Left forelimb (tissue), 1 donor: Measurements from ENCODE around the gene UBXN7.
"Not testable (repeated sequence)": the region's sequence is repeated elsewhere in the genome, so short reads cannot be mapped to it uniquely, and the experiment has no call there.

Experiments
- DNase-seq: peaks from one replicate; pipeline ENCODE4 v3.0.0-alpha.2; 2018; ENCODE audit warnings: low spot score

UBXN7 gene, protein sequence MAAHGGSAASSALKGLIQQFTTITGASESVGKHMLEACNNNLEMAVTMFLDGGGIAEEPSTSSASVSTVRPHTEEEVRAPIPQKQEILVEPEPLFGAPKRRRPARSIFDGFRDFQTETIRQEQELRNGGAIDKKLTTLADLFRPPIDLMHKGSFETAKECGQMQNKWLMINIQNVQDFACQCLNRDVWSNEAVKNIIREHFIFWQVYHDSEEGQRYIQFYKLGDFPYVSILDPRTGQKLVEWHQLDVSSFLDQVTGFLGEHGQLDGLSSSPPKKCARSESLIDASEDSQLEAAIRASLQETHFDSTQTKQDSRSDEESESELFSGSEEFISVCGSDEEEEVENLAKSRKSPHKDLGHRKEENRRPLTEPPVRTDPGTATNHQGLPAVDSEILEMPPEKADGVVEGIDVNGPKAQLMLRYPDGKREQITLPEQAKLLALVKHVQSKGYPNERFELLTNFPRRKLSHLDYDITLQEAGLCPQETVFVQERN

DNA sequence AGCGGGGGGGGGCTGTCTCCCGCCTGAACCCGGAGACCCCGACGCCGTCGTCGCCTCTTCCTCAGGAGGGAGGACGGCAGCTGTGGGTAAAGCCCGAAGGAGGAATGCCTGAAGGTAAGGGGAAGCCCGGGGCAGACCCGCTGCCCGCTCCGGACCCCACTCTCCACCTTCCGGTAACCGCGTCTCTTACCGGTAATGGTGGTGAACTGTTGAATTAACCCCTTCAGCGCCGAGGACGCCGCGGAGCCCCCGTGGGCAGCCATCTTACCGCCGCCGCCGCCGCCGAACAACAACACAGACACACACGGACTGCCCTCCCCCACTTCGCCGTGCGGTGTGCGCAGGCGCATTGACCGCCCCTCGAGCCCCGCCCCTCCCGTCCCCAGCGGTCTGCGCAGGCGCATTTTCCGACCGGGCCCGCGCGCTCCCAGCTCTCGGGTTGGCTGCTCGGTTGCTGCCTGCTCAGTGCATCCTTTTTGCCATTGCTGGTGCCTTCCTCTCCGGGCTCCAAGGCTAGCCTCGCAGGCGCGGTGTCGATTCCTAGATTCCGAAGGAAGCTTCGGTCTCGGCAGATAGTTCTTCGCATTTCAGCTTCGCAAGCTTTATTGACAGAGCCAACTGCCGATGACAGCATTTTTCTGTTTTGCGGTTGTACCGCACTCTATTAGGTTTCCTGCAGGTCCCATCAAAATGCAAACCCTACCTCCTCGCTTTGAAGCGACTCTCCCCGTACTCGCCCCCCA, at the start of gene UBXN7:
UBXN7 (minus strand) TSS at position 291 of the 743 bp plus-strand sequence; CDS start at position 263, 28 bp downstream.
- DNase-seq: peak; percentile 99

DNA sequence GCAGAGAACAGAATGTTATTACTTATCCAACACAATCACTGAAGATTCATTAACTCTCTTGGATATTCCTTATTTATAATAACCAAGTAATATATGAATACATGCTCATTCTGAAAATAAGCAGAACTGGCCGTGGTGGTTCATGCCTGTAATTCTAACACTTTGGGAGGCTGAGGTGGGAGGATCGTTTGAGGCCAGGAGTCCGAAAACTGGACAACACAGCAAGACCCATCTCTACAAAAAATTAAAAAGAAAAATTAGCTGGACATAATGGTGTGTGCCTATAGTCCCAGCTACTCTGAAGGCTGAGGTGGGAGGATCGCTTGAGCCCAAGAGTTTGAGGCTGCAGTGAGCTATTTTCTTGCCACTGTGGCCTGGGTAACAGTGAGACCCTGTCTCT, 45.5 kb upstream of the UBXN7 start:
- no peak for DNase-seq

DNA sequence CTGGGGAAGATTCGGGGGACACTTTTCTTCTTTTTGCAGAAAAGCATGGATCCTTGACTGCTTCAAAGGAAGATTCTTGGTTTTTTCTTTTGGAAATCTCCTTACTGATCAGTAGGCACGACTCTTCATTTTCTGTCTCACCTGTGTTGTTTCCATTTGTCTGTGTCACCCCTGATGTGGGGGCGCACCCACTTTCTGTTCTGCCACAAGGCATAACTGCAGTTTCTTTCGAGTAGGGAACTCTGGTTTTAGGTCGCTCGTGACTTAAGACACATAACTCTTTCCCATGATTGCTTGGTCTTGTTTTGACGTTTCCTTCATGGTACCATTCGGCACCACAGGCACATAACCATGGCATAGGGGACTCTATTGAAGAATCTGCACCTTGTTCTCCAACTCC, 40.1 kb upstream of the UBXN7 start:
- no peak for DNase-seq

DNA sequence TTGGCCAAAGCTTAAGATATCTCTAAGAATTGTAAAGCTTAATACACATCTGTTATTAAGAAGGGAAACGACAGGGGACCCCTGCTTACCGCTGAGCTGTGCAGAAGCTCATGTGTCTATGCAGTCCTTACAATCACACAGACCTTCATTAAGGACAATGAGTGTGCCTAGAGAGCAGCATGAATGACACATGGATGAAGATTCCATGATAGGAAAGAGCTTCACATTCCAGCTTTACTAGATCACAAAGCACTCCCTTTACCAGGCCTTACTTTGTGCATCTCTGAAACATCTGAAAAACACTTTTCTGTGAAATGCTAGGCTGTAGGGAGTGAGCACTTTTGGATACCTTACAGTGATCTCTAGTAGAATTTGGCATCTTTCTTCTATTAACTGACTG, 39.3 kb upstream of the UBXN7 start:
- no peak for DNase-seq

DNA sequence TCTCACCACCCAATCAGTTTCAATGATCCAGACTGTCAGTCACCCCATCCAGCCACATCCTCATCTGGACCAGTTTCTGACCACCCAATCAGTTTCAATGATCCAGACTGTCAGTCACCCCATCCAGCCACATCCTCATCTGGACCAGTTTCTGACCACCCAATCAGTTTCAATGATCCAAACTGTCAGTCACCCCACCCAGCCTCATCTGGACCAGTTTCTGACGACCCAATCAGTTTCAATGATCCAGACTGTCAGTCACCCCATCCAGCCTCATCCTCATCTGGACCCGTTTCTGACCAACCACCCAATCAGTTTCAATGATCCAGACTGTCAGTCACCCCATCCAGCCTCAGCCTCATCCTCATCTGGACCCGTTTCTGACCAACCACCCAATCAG, 38.0 kb upstream of the UBXN7 start:
- not testable (repeated sequence) for DNase-seq

DNA sequence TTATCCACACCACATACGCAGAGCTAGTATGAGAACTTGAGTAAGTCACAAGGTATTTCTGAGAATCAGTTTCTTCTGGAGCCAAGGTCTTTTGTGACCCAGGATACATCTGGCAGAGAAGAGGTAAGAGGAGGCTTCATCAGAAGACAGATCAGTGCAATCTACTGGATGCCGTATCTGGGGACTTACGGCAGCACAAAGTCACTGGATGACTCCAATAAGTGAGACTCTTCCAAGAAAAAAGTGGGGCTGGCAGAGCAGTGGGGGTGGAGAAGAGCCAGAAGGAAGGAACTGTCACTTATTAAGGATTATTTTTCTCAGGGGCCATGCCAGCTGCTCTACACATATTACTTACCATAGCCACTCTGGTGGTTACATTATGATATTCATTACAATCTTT, 31.6 kb upstream of the UBXN7 start:
- no peak for DNase-seq

DNA sequence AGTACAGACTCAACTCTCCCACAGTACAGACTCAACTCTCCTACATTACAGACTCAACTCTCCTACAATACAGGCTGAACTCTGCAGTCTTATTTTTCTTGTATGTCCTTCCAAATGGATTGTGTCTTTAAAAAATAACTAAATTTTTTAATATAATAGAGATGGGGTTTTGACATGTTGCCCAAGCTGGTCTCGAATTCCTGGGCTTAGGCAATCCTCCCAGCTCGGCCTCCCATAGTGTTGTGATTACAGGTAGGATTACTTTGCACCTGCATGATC, 31.2 kb upstream of the UBXN7 start:
- DNase-seq: no peak

DNA sequence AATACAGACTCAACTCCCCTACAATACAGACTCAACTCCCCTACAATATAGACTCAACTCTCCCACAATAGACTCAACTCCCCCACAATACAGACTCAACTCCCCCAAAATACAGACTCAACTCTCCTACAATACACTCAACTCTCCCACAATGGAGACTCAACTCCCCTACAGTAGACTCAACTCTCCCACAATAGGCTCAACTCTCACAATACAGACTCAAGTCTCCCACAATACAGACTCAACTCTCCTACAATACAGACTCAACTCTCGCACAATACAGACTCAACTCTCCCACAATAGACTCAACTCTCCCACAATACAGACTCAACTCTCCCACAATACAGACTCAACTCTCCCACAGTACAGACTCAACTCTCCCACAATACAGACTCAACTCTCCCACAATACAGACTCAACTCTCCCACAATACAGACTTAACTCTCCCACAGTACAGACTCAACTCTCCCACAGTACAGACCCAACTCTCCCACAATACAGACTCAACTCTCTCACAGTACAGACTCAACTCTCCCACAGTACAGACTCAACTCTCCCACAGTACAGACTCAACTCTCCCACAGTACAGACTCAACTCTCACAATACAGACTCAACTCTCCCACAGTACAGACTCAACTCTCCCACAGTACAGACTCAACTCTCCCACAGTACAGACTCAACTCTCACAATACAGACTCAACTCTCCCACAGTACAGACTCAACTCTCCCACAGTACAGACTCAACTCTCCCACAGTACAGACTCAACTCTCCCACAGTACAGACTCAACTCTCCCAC, 30.7 kb upstream of the UBXN7 start:
- not testable (repeated sequence) for DNase-seq

DNA sequence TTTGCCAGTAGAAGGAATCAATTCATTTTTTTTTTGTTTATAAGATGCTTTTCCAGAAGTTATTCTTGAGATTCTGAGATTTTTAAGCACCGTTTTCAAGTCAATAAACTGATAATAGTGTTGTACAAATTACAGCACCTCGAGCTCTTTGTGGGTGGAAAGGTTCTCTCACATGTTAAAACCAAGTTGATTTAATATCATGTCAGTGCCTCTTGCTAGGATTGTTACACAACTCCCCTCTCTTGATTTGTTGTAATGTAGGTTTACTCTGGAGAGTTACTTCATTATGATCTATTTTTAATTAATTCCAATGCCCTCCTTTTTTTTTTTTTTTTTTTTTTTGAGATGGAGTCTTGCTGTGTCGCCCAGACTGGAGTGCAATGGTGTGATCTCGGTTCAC, 25.8 kb upstream of the UBXN7 start:
- DNase-seq: no peak

DNA sequence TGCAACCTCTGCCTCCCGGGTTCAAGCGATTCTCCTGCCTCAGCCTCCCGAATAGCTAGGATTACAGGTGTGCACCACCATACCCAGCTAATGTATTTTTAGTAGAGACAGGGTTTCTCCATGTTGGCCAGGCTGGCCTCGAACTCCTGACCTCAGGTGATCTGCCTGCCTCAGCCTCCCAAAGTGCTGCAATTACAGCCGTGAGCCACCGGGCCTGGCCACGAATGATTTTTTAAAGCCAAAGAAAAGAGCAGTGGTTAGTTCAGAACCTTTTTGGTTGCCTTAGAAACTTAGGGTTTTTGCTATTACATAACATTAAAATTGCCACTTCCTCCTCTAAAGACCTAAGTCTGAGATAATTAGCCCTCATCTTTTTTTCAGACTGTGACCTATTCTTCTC, 25.2 kb upstream of the UBXN7 start:
- not testable (repeated sequence) for DNase-seq

DNA sequence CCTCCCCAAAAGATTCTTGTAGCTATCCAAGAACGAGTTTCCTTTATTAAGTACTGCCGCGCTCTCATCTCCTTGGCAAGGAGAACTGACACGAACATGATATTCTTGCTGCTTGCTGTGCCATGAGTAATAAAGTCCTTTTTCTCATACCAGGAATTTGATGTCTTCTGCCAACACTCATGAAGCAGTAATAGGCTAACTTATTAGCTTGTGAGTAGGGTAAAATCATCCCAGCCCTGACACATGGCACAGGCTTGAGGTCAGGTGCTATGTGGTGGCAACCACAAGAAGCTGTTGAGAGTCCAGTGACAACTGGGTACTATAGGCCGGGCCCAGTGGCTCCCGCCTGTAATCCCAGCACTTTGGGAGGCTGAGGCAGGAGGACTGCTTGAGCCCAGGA, 22.7 kb upstream of the UBXN7 start:
- no peak for DNase-seq

DNA sequence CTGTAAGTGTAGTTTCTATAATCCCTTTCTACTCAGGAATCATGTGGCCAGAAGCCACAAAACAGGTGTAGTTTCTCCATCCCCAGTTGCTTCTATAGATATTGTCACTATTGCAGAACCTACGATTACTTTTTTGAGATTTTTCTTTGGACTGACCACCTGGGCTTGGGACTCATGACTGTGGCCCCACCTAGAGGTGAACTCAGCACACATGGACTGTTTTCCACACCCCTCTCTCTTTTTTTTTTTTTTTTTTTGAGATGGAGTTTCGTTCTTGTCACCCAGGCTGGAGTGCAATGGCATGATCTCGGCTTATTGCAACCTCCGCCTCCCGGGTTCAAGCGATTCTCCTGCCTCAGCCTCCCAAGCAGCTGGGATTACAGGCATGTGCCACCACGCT, 13.2 kb upstream of the UBXN7 start:
- DNase-seq: not testable (repeated sequence)

DNA sequence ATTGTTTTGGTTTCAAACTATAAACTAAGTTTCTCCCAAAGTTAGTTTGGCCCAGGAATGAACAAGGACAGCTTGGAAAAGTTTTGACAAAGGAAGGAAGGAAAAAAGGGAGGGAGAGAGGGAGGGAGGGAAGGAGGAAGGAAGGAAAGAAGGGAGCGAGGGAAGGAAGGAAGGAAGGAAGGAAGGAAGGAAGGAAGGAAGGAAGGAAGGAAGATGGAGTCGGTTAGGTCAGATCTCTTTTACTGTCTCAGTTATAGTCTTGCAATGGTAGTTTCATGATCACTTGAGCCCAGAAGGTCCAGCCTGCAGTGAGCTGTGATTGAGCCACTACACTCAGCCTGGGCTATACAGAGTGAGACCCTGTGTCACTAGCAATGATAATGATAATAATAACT, 12.3 kb upstream of the UBXN7 start:
- no peak for DNase-seq

DNA sequence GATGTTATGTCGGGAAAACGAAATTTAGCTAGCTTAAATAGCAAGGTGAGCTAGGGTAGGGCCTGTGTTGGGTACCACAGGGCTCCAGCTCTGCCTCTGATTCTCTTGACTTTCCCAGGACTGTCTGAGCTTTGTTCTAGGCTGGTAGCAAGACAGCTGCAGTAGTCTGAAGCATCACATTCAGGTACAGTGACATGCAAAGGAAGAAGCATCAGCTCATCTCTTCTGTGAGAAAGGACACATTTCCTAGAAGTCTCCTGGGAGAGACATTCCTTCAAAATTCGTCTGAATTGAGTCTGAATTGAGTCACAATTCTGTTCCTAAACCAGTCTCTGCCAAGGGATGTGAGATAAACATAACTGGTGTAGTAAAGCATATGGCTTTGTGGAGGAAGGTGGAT, 8.5 kb upstream of the UBXN7 start:
- no peak for DNase-seq

DNA sequence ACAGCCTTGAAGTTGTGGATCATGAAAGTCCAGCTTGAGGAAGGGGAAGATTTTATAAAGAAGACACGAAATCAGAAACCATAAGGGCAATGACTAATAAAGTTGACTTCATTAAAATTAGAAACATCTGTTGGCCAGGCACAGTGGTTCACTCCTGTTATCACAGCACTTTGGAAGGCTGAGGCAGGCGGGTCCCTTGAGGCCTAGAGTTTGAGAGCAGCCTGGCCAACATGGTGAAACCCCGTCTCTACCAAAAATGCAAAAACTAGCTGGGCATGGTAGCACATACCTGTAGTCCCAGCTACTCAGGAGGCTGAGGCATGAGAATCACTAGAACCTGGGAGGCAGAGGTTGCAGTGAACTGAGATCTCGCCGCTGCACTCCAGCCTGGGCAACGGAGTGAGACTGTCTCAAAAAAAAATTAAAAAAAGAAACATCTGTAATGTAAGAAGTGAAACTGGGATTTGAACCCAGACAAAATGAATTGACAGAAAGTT, 7.9 kb upstream of the UBXN7 start:
- DNase-seq: no peak

DNA sequence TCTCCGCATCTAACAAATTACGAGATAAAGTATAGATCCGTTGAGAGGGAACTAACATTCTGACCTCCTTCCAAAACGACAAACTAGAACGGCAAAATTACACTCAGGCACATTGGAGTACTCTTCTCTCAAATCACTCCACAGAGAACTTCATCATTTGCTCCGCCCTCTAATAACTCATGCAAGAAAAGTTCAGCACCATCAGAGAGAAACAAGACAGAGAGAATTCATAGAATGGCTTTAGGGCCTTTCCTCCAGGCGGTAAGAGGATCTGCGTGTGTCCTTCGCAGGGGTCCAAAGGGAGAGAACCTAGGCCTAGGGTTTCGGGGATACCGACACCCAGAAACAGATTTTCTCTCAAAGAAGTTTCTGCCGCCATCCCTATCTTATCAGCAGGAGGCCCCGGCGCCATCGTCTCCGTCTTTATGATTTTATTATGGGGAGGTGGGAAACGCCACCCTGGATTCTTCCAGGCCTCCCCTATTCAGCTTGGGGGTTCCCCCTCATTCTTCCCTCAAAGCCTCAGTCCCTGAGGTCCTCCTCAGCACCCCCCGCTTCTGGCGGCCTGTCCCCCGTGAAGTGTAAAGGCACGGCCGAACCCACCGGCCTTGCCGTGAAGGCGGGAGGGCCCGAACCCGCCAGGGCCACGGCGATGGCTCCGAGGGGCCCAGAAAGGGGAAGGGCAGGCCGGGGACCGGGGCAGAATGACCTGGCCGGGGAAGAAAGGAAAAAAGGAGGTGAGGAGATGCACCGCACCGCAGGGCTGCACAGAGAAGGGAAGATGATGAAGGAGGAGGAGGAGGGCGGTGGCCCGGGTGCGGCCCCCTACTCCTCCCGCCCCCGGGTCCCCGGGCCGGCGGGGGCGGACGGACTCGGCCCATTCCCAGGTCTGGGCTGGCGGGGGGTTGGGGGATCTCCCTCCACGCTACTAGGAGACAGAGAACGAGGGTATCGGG, 768 bp downstream of the UBXN7 start:
- peak; percentile 66 for DNase-seq

DNA sequence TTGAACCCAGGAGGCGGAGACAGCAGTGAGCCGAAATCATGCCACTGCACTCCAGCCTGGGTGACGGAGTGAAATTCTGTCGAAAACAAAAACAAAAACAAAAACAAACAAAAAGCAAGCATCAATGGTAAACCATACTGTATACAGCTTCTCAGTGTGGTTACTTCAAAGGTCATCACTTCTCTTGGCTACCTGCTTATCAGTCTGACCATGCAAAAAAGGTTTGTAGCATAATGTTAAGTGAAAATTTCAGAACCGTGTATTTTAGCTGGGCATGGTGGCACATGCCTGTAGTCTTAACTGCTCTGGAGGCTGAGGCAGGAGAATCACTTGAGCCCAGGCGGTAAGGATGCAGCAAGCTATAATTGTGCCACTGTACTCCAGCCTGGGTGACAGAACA, 4.2 kb downstream of the UBXN7 start:
- DNase-seq: no peak

DNA sequence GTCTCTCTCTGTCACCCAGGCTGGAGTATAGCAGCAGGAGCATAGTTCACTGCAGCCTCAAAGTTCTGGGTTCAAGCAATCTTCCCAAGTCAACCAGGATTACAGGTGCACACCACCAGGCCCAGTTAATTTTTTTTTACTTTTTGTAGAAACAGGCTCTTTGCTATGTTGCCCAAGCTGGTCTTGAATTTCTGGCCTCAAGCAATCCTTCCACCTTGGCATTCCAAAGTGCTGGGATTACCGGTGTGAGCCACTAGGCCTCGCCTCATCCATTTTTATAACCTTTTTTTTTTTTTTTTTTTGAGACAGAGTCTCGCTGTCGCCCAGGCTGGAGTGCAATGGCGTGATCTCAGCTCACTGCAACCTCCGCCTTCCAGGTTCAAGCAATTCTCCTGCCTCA, 7.8 kb downstream of the UBXN7 start:
- not testable (repeated sequence) for DNase-seq

DNA sequence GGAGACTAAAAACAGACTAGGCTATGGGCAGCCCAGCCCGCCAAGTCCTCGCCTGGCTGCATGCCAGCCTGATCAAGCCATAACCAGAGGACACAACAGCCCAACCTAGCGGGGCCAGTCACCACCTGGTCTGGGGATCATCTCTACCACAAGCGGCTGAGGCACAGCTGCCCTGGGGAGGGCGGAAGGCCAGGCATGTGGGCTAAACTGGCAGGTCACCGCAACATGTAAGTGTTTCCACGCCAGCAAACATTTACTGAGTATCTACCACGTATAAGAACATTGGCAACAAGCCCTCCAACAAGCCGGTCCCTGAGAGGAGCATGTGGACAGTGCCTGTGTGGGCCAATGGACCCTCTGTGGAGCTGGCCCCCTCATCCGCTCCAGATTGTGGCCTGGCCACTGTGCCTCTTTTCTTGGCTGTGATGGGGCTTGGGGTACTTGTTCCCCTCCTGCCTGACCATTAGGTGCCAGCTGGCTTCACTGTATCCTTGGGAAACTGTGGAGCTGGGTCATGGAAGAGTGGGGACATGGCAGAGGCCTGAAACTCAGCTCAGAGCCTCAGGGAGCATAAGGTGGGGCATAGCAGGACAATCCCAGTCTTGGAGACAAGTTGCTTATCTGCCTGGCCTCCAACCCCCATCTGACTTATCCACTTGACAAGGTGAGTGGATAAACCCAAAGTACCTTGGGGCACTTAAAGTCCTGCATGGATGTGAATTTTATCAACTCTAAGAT, 9.0 kb downstream of the UBXN7 start:
- DNase-seq: peak; percentile 68

DNA sequence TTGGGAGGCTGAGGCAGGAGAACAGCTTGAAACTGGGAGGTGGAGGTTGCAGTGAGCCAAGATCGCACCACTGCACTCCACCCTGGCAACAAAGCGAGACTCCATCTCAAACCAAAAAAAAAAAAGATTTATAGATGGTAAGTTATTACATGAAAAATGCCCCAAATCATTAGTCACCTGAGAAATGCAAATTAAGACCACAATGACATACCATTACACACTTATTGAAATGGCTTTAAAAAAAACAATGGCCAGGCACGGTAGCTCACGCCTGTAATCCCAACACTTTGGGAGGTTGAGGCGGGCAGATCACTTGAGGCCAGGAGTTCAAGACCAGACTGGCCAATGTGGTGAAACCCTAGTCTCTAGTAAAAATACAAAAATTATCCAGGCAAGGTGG, 10.6 kb downstream of the UBXN7 start:
- not testable (repeated sequence) for DNase-seq

DNA sequence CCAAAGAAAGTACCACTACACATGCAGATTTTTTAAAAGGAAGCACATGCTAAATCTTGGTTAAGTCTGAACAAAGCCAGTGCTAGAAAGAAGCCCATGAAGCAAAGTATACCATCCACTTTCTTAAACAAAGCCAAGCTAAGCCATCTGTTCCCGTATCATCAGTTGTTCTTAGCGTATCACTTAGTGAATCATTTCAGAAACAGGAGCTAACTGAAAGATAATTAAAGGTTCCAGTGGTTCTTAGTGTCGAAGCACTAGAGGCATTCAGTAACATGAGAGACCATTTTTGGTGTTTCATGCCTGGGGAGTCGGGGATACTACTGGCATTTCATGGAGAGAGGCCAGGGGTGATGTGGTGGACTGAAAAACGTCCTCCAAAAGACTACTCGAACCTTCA, 12.8 kb downstream of the UBXN7 start:
- no peak for DNase-seq
